ENCODE data around the gene KCNJ11.

- TF ChIP-seq CTCF (conservative IDR thresholded peaks at IDR 0.05) = no peak
- no peak for TF ChIP-seq ZFX (IDR thresholded peaks at IDR 0.05)
Measured at GRCh38 chr11:17408026-17408425, 19.6 kb upstream of the KCNJ11 start.

All from C4-2B (cell line).